ENCODE measurements around the gene RNF141. TPM values are rescaled to one million over a fixed set of nuclear protein-coding genes. Genes with fewer than 3 reads are reported as not detected.

The RNF141 gene
- total and polyA plus RNA-seq, 2 donors (not counting 3 experiments of a cell fraction or from before 2014, with no cell fraction given) = 9.4 to 32.4 TPM

DNA sequence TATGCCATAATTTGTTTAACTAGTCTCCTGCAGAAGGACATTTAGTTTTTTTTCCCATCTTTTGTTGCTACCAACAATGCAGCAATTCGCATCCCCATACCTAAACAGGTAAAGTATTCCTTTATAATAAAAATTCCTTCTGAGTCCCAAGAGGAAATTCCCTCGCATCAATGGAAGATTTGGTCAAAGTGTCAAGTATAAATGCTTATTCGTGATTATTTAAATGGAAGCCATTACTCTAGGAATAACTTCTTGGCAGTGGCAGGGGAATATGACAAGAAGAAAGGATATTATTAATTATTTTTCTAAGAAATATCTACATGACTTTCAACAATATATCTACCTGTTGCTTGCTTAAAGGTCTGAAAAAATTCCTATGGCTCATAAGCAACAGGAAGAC, 25.6 kb downstream of the RNF141 start:
- dilution Hi-C loops (cut with MboI; ENCODE audit: extremely low pct_ligation_motif_present, low sequenced_read_pairs) (no loop called here), intact Hi-C loops (cut with micrococcal nuclease) (loop anchor here (2.0 kb wide), 1 partner anchor 109 kb away; no protein-coding TSS in a partner anchor)
- no peaks in the 10 kb centered on the region for H3K9me1 ChIP-seq (replicated peaks; ENCODE audit: control insufficient read depth, extremely low read depth, insufficient read depth, low read length)
- TF ChIP-seq POLR2AphosphoS5 (IDR thresholded peaks at IDR 0.05; ENCODE audit: insufficient read depth, low read depth, low read length) (no peak), FOS (IDR thresholded peaks at IDR 0.05; ENCODE audit: borderline replicate concordance, insufficient read depth, low read length) (no peak), POLR2A (IDR thresholded peaks at IDR 0.05; ENCODE audit: low read depth, low read length) (no peak), JUN (IDR thresholded peaks at IDR 0.05; ENCODE audit: borderline replicate concordance, insufficient read depth, insufficient read length, low read depth) (no peak), GATA2 (IDR thresholded peaks at IDR 0.05; ENCODE audit: insufficient read depth, insufficient read length, low read depth, low read length) (no peak), MYC (IDR thresholded peaks at IDR 0.05; ENCODE audit: low read depth, low read length) (no peak), EZH2 (IDR thresholded peaks at IDR 0.05; ENCODE audit: borderline replicate concordance, low read depth, low read length, severe bottlenecking) (no peak)
- TF ChIP-seq, protein P1, sequence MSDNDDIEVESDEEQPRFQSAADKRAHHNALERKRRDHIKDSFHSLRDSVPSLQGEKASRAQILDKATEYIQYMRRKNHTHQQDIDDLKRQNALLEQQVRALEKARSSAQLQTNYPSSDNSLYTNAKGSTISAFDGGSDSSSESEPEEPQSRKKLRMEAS (IDR thresholded peaks at IDR 0.05; ENCODE audit: insufficient read depth, insufficient read length) = no peak
- TF ChIP-seq, protein P2, sequence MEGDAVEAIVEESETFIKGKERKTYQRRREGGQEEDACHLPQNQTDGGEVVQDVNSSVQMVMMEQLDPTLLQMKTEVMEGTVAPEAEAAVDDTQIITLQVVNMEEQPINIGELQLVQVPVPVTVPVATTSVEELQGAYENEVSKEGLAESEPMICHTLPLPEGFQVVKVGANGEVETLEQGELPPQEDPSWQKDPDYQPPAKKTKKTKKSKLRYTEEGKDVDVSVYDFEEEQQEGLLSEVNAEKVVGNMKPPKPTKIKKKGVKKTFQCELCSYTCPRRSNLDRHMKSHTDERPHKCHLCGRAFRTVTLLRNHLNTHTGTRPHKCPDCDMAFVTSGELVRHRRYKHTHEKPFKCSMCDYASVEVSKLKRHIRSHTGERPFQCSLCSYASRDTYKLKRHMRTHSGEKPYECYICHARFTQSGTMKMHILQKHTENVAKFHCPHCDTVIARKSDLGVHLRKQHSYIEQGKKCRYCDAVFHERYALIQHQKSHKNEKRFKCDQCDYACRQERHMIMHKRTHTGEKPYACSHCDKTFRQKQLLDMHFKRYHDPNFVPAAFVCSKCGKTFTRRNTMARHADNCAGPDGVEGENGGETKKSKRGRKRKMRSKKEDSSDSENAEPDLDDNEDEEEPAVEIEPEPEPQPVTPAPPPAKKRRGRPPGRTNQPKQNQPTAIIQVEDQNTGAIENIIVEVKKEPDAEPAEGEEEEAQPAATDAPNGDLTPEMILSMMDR (IDR thresholded peaks at IDR 0.05; ENCODE audit: extremely low read depth in 1 of 2, insufficient read depth in 1 of 2, low read depth in 1 of 2, low read length in 2 of 2) = no peak
- no peaks in the 10 kb centered on the region for H3K79me2 ChIP-seq (ENCODE audit: control insufficient read depth, insufficient read depth, low read length)
- H3K36me3 ChIP-seq (ENCODE audit: control insufficient read depth in 2 of 2, extremely low read depth in 1 of 2, insufficient read depth in 2 of 2, low read length in 2 of 2) = no peaks in the 10 kb centered on the region
- no peak overlapping the region for H2AFZ ChIP-seq (ENCODE audit: low read depth, low read length)
- CTCF ChIA-PET = interaction anchor here (0.9 to 3.7 kb wide), 11 partner anchors 10 to 226 kb away, joined by 3 to 45 read pairs (median 7); partner anchors contain the start of gene RNF141
- H3K27me3 ChIP-seq (ENCODE audit: control insufficient read depth in 2 of 2, insufficient read depth in 2 of 2, low read length in 2 of 2) = no peaks in the 10 kb centered on the region
- POLR2A ChIA-PET = interaction anchor here (1.0 kb wide), 1 partner anchor 25 kb away, joined by 4 read pairs; the partner anchor contains the start of gene RNF141
- H4K20me1 ChIP-seq (replicated peaks; ENCODE audit: control insufficient read depth, extremely low read depth, insufficient read depth, low read length) = no peaks in the 10 kb centered on the region
- H3K4me1 ChIP-seq (ENCODE audit: control insufficient read depth, extremely low read depth, insufficient read depth, low read length) = peaks cover 7% of the 10 kb centered on the region
- FAIRE-seq (no peak), DNase-seq (ENCODE audit: low read depth, low spot score) (no peak)
- H3K4me2 ChIP-seq (ENCODE audit: insufficient read depth, low read length) = no peak overlapping the region
- no peaks in the 10 kb centered on the region for H3K9me3 ChIP-seq (replicated peaks; ENCODE audit: control insufficient read depth, insufficient read depth, low read length)
- H3K4me3 ChIP-seq (replicated peaks in 1 of 3; ENCODE audit: insufficient read depth in 1 of 3, low read depth in 1 of 3, low read length in 3 of 3) = no peak overlapping the region
- no peak overlapping the region for H3K27ac ChIP-seq (ENCODE audit: insufficient read depth, low read depth, low read length)
- BruUV-seq (replicated peaks) = no TSS peak
- no peak overlapping the region for H3K9ac ChIP-seq (replicated peaks; ENCODE audit: extremely low read depth, insufficient read depth, low read length)
